Fibroblast of mammary gland (primary cell): ENCODE measurements around the gene BUD31.
A peak's percentile ranks its signal among the peaks of the same experiment; 100 is the strongest.

Experiments used
- DNase-seq: peaks from one replicate; pipeline ENCODE4 v3.0.0-alpha.2; 2010; ENCODE audit warnings: low read depth
- H3K4me3 ChIP-seq: 2 replicates; pipeline ENCODE4 v1.5.1; 2011; ENCODE audit warnings: low read depth, mild to moderate bottlenecking, low read length, moderate library complexity; ENCODE audit not compliant: control insufficient read depth
- CTCF ChIP-seq: conservative IDR thresholded peaks from 2 replicates; pipeline ENCODE4 v1.5.1; 2011; ENCODE audit warnings: low read depth, low read length, inconsistent platforms; ENCODE audit not compliant: control insufficient read depth, insufficient read depth

The BUD31 gene

GRCh38 chr7:99446096-99446495, 37.3 kb downstream of the BUD31 start:
- no peak for DNase-seq
- no peak for TF ChIP-seq CTCF

GRCh38 chr7:99447943-99448342, 39.2 kb downstream of the BUD31 start:
- no peak for DNase-seq
- TF ChIP-seq CTCF, result peak; percentile 22
- no peak overlapping the region for H3K4me3 ChIP-seq

More at GRCh38 chr7:99446096-99446495, 37.3 kb downstream of the BUD31 start:
- H3K4me3 ChIP-seq, result no peak overlapping the region

- DNase-seq, result no peak
- TF ChIP-seq CTCF, result no peak
- no peak overlapping the region for H3K4me3 ChIP-seq
Measured at GRCh38 chr7:99448855-99449254, 40.1 kb downstream of the BUD31 start.

- no peak overlapping the region for H3K4me3 ChIP-seq
Measured at GRCh38 chr7:99449326-99449725, 40.6 kb downstream of the BUD31 start.

GRCh38 chr7:99451936-99452335, 43.2 kb downstream of the BUD31 start:
- no peak for DNase-seq
- TF ChIP-seq CTCF, result no peak
- no peak overlapping the region for H3K4me3 ChIP-seq

More at GRCh38 chr7:99449326-99449725, 40.6 kb downstream of the BUD31 start:
- no peak for TF ChIP-seq CTCF
- DNase-seq, result no peak

GRCh38 chr7:99452541-99452940, 43.8 kb downstream of the BUD31 start:
- TF ChIP-seq CTCF, result no peak
- no peak overlapping the region for H3K4me3 ChIP-seq
- no peak for DNase-seq

- no peak for TF ChIP-seq CTCF
- no peak overlapping the region for H3K4me3 ChIP-seq
- no peak for DNase-seq
Measured at GRCh38 chr7:99453105-99453504, 44.3 kb downstream of the BUD31 start.
